Epithelial cell of esophagus (primary cell): ENCODE data around the gene CD74.

Experiments
- DNase-seq: peaks from one replicate; pipeline ENCODE4 v3.0.0; 2010; ENCODE audit warnings: low read depth
- H3K4me3 ChIP-seq: 2 replicates; pipeline ENCODE4 v1.5.1; 2011; ENCODE audit warnings: mild to moderate bottlenecking, low read length, control low read depth
- TF ChIP-seq, protein P1 (sequence below): IDR thresholded peaks from 2 replicates; pipeline ENCODE4 v1.5.1; 2011; ENCODE audit warnings: low read depth, mild to moderate bottlenecking, low read length, control low read depth, inconsistent platforms; ENCODE audit not compliant: insufficient read depth; ENCODE audit errors: missing control alignments

Gene CD74

GRCh38 chr5:150399524-150400211 is 13.0 kb downstream of the CD74 start:
- no peak for DNase-seq

DNA sequence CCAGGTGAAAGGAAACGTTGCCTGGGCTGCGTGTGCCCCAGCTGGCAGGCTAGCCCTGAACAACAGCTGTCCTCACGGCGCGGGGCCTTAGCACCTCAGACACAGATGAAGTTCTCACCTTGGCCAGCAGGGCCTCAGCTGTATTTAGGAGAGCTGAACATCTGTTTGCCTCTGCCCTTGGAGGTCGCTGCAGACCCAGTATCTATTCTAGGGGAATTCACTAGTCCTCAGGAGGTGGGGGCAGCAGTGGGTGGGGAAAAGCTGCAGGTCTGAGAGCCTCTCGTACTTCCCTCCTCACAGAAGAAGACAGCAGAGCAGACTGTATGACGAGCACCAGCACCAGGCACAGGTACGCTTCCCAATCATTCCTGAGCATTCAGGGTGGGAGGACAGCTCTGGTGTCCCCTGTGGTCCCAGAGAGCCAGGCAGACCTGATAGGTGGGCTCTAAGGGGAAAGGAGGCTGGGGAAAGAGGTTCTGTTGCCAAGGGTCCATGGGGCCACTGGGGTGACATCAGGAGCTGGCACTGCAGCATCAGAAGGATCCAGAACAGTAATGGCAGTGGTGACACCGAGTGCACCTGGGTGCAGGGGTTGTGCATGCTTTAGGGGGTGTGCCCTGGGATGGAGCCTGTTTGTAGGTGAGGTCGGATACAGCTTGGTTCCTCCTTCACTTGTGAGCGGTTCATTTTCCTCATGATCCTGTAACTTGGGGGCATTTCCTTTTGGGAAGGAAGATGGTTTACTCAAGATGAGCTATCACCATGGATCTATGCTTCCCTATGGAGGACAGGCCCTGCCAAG is 13.8 kb downstream of the CD74 start:
- H3K4me3 ChIP-seq, result no peak overlapping the region
- TF ChIP-seq, protein P1, sequence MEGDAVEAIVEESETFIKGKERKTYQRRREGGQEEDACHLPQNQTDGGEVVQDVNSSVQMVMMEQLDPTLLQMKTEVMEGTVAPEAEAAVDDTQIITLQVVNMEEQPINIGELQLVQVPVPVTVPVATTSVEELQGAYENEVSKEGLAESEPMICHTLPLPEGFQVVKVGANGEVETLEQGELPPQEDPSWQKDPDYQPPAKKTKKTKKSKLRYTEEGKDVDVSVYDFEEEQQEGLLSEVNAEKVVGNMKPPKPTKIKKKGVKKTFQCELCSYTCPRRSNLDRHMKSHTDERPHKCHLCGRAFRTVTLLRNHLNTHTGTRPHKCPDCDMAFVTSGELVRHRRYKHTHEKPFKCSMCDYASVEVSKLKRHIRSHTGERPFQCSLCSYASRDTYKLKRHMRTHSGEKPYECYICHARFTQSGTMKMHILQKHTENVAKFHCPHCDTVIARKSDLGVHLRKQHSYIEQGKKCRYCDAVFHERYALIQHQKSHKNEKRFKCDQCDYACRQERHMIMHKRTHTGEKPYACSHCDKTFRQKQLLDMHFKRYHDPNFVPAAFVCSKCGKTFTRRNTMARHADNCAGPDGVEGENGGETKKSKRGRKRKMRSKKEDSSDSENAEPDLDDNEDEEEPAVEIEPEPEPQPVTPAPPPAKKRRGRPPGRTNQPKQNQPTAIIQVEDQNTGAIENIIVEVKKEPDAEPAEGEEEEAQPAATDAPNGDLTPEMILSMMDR, result peak; percentile 24
- peak; percentile 22 for DNase-seq

More at GRCh38 chr5:150399524-150400211, 13.0 kb downstream of the CD74 start:
- no peak overlapping the region for H3K4me3 ChIP-seq
- TF ChIP-seq, protein P1, result no peak

DNA sequence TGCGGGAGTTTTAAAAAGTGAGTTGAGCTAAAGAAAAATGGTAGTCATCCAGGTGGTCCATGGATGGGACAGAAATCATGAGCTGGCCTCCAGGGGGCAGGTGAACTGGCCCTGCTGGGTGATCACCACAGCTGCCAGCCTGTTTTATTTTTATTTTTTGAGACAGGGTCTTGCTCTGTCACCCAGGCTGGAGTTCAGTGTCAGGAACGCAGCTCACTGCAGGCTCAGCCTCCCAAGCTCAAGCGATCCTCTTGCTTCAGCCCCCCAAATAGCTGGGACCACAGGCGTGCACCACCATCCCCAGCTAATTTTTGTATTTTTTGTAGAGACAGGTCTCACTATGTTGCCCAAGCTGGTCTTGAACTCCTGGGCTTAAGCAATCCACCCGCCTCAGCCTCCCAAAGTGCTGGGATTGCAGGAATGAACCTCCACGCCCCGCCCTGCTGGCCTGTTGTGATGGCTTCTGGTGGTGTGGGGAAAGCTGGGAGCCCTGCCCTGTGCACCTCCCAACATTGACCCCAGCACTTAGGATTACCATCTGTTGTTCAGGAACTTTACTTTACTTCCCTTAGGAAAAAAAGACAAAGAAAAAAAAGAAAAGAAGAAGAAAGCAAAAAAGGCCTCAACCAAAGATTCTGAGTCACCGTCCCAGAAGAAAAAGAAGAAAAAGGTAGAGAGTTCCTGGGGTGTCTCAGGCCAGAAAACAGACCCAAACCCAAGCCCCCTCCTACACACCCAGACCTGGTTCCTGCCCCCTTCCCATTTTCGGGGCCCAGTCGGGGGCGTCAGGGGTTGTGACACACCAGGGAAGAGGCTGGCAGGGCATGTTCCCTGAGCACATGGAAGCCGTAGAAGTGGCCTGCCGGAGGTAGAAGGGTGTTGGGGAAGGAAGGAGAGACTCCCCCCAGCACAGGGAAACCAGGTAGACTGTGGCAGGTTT is 14.7 kb downstream of the CD74 start:
- H3K4me3 ChIP-seq, result no peak overlapping the region
- DNase-seq, result no peak
- TF ChIP-seq, protein P1, result no peak

GRCh38 chr5:150397146-150397781 is 15.4 kb downstream of the CD74 start:
- TF ChIP-seq, protein P1, result no peak
- DNase-seq, result peak; percentile 39
- no peak overlapping the region for H3K4me3 ChIP-seq

DNA sequence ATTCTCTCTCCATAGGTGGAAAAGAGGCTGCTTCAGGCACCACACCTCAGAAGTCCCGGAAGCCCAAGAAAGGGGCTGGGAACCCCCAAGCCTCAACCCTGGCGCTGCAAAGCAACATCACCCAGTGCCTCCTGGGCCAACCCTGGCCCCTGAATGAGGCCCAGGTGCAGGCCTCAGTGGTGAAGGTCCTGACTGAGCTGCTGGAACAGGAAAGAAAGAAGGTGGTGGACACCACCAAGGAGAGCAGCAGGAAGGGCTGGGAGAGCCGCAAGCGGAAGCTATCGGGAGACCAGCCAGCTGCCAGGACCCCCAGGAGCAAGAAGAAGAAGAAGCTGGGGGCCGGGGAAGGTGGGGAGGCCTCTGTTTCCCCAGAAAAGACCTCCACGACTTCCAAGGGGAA is 16.4 kb downstream of the CD74 start:
- TF ChIP-seq, protein P1, result no peak
- no peak for DNase-seq
- H3K4me3 ChIP-seq, result no peak overlapping the region

- TF ChIP-seq, protein P1, result no peak
- DNase-seq, result no peak
- no peak overlapping the region for H3K4me3 ChIP-seq
Measured at GRCh38 chr5:150395688-150395975, 17.1 kb downstream of the CD74 start.
